SU-DHL-6 (cell line): ENCODE results near the gene CENATAC.

Source experiments
- EZH2phosphoT487 ChIP-seq: fragments of 200-600 bp; sonication (generic), shearing (Covaris generic); conservative IDR thresholded peaks from 2 replicates; pipeline ENCODE4 v1.6.1; 2018; ENCODE audit warnings: mild to moderate bottlenecking, antibody characterized with exemption, low read length, moderate library complexity, mixed read lengths
- TF ChIP-seq, protein P1 (sequence below): fragments of 200-600 bp; sonication (generic); IDR thresholded peaks from one replicate; pipeline ENCODE4 v1.5.1; 2017; ENCODE audit warnings: antibody characterized with exemption, mild to moderate bottlenecking, low read length, moderate library complexity; ENCODE audit not compliant: insufficient read depth, poor library complexity, severe bottlenecking

GRCh38 chr11:118996926-118997626 is 862 bp upstream of the CENATAC start:
- TF ChIP-seq, protein P1, sequence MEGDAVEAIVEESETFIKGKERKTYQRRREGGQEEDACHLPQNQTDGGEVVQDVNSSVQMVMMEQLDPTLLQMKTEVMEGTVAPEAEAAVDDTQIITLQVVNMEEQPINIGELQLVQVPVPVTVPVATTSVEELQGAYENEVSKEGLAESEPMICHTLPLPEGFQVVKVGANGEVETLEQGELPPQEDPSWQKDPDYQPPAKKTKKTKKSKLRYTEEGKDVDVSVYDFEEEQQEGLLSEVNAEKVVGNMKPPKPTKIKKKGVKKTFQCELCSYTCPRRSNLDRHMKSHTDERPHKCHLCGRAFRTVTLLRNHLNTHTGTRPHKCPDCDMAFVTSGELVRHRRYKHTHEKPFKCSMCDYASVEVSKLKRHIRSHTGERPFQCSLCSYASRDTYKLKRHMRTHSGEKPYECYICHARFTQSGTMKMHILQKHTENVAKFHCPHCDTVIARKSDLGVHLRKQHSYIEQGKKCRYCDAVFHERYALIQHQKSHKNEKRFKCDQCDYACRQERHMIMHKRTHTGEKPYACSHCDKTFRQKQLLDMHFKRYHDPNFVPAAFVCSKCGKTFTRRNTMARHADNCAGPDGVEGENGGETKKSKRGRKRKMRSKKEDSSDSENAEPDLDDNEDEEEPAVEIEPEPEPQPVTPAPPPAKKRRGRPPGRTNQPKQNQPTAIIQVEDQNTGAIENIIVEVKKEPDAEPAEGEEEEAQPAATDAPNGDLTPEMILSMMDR: no peak
- no peak for TF ChIP-seq EZH2phosphoT487
